Trophoblast cell (in vitro differentiated cells and primary cell): ENCODE measurements around the gene EIF4ENIF1.

Experiments
- DNase-seq, 2 donors: peaks; one replicate each; pipeline ENCODE4 v3.0.0-alpha.2; 2016
- H2AFZ ChIP-seq: 2 replicates; pipeline ENCODE4 v1.6.1; 2013; ENCODE audit warnings: low read length, moderate library complexity, mild to moderate bottlenecking; ENCODE audit not compliant: insufficient read depth, poor library complexity
- H2AK5ac ChIP-seq: 2 replicates; pipeline ENCODE4 v1.6.1; 2013; ENCODE audit warnings: mild to moderate bottlenecking, low read length
- H2BK120ac ChIP-seq: 2 replicates; pipeline ENCODE4 v1.6.1; 2013; ENCODE audit warnings: low read length, mild to moderate bottlenecking, moderate library complexity; ENCODE audit not compliant: insufficient read depth, poor library complexity
- H2BK12ac ChIP-seq: 2 replicates; pipeline ENCODE4 v1.6.1; 2013; ENCODE audit warnings: mild to moderate bottlenecking, low read length, moderate library complexity
- H2BK5ac ChIP-seq: 2 replicates; pipeline ENCODE4 v1.6.1; 2013; ENCODE audit warnings: low read length, low read depth, moderate library complexity, mild to moderate bottlenecking; ENCODE audit not compliant: poor library complexity
- H3K14ac ChIP-seq: 2 replicates; pipeline ENCODE4 v1.6.1; 2013; ENCODE audit warnings: mild to moderate bottlenecking, low read length
- H3K18ac ChIP-seq: 2 replicates; pipeline ENCODE4 v1.6.1; 2013; ENCODE audit warnings: mild to moderate bottlenecking, low read length
- H3K23ac ChIP-seq: 2 replicates; pipeline ENCODE4 v1.6.1; 2013; ENCODE audit warnings: low read length
- H3K27ac ChIP-seq: 2 replicates; pipeline ENCODE4 v1.5.1; 2013; ENCODE audit warnings: low read depth, mild to moderate bottlenecking, inconsistent platforms, low read length, moderate library complexity
- H3K27me3 ChIP-seq: 2 replicates; pipeline ENCODE4 v1.6.1; 2013; ENCODE audit warnings: inconsistent platforms, mild to moderate bottlenecking, low read length, moderate library complexity; ENCODE audit not compliant: insufficient read depth
- H3K36me3 ChIP-seq, 2 experiments: 1 replicate in 1 of 2; 2 replicates in 1 of 2; pipeline ENCODE4 v1.6.1; 2013; ENCODE audit warnings: low read length in 2 of 2, mild to moderate bottlenecking in 2 of 2, moderate library complexity in 1 of 2; ENCODE audit not compliant: insufficient read depth in 2 of 2, control insufficient read depth in 1 of 2
- H3K4ac ChIP-seq: 2 replicates; pipeline ENCODE4 v1.6.1; 2013; ENCODE audit warnings: low read depth, mild to moderate bottlenecking, low read length, moderate library complexity
- H3K4me1 ChIP-seq, 2 experiments: 1 replicate in 1 of 2; 2 replicates in 1 of 2; pipeline ENCODE4 v1.6.1; 2013; ENCODE audit warnings: low read length in 2 of 2, mild to moderate bottlenecking in 2 of 2, moderate library complexity in 1 of 2; ENCODE audit not compliant: insufficient read depth in 2 of 2, control insufficient read depth in 1 of 2
- H3K4me2 ChIP-seq: 2 replicates; pipeline ENCODE4 v1.6.1; 2013; ENCODE audit warnings: inconsistent platforms, mild to moderate bottlenecking, low read length, moderate library complexity
- H3K4me3 ChIP-seq: 2 replicates; pipeline ENCODE4 v1.5.1; 2013; ENCODE audit warnings: mild to moderate bottlenecking, low read depth, low read length, inconsistent platforms
- H3K79me1 ChIP-seq: one replicate; pipeline ENCODE4 v1.6.1; 2013; ENCODE audit warnings: low read length
- H3K79me2 ChIP-seq: 2 replicates; pipeline ENCODE4 v1.6.1; 2013; ENCODE audit warnings: low read length, mild to moderate bottlenecking; ENCODE audit not compliant: control insufficient read depth, insufficient read depth, poor library complexity
- H3K9ac ChIP-seq: 2 replicates; pipeline ENCODE4 v1.6.1; 2013; ENCODE audit warnings: mild to moderate bottlenecking, low read length
- H3K9me3 ChIP-seq: 2 replicates; pipeline ENCODE4 v1.6.1; 2013; ENCODE audit warnings: low read depth, mild to moderate bottlenecking, control low read depth, inconsistent platforms, low read length; ENCODE audit not compliant: insufficient read depth
- H4K12ac ChIP-seq: 2 replicates; pipeline ENCODE4 v1.6.1; 2013; ENCODE audit warnings: low read depth, mild to moderate bottlenecking, low read length, moderate library complexity
- H4K8ac ChIP-seq: 2 replicates; pipeline ENCODE4 v1.6.1; 2013; ENCODE audit warnings: low read depth, mild to moderate bottlenecking, low read length, moderate library complexity
- H4K91ac ChIP-seq: one replicate; pipeline ENCODE4 v1.6.1; 2013; ENCODE audit warnings: low read depth, mild to moderate bottlenecking, low read length, moderate library complexity
- WGBS: extraction: QIAGEN DNeasy Blood & Tissue Kit; methylation state at CpG from one replicate; pipeline ENCODE4 v1.1.7; 2013; ENCODE audit warnings: missing lambda C conversion rate; ENCODE audit not compliant: insufficient read length, insufficient coverage; ENCODE audit errors: extremely low coverage; 5-methylcytosine and 5-hydroxymethylcytosine counted together

The EIF4ENIF1 gene

GRCh38 chr22:31533374-31533773 is 43.7 kb upstream of the EIF4ENIF1 start:
- Histone ChIP-seq H3K4me3 (no peak overlapping the region), H2AK5ac (no peak overlapping the region), H3K79me1 (no peaks in the 10 kb centered on the region), H3K36me3 (no peaks in the 10 kb centered on the region), H3K9ac (no peak overlapping the region), H3K27ac (no peak overlapping the region), H2BK120ac (no peak overlapping the region), H2BK5ac (no peak overlapping the region), H3K14ac (no peak overlapping the region), H4K12ac (no peak overlapping the region), H3K18ac (no peak overlapping the region), H3K27me3 (no peaks in the 10 kb centered on the region), H3K79me2 (no peaks in the 10 kb centered on the region), H2BK12ac (no peak overlapping the region), H3K4me1 (no peaks in the 10 kb centered on the region), H4K91ac (no peak overlapping the region), H2AFZ (no peak overlapping the region), H3K4ac (no peak overlapping the region), H4K8ac (no peak overlapping the region), H3K23ac (no peak overlapping the region), H3K4me2 (no peak overlapping the region), H3K9me3 (no peaks in the 10 kb centered on the region)
- no peak for DNase-seq
- no CpG with 5 or more reads among the region's 5 CpGs for WGBS

GRCh38 chr22:31532060-31532459 is 42.4 kb upstream of the EIF4ENIF1 start:
- Histone ChIP-seq H3K4me3 (no peak overlapping the region), H3K4me1 (no peaks in the 10 kb centered on the region), H4K12ac (no peak overlapping the region), H3K79me1 (no peaks in the 10 kb centered on the region), H3K14ac (no peak overlapping the region), H2BK120ac (no peak overlapping the region), H2BK5ac (no peak overlapping the region), H3K23ac (no peak overlapping the region), H3K4me2 (no peak overlapping the region), H3K18ac (no peak overlapping the region), H2AK5ac (no peak overlapping the region), H4K91ac (no peak overlapping the region), H3K27ac (no peak overlapping the region), H3K4ac (no peak overlapping the region), H3K9me3 (no peaks in the 10 kb centered on the region), H3K9ac (no peak overlapping the region), H3K79me2 (no peaks in the 10 kb centered on the region), H3K36me3 (no peaks in the 10 kb centered on the region), H4K8ac (no peak overlapping the region), H2AFZ (no peak overlapping the region), H2BK12ac (no peak overlapping the region), H3K27me3 (no peaks in the 10 kb centered on the region)
- DNase-seq, result no peak
- no CpG with 5 or more reads among the region's 1 CpG for WGBS

- Histone ChIP-seq H3K36me3 (no peaks in the 10 kb centered on the region), H3K27ac (no peak overlapping the region), H2AFZ (no peak overlapping the region), H3K4me1 (no peaks in the 10 kb centered on the region), H2AK5ac (no peak overlapping the region), H3K23ac (no peak overlapping the region), H4K8ac (no peak overlapping the region), H3K18ac (no peak overlapping the region), H3K27me3 (no peaks in the 10 kb centered on the region), H2BK5ac (no peak overlapping the region), H2BK12ac (no peak overlapping the region), H3K79me1 (no peaks in the 10 kb centered on the region), H3K9ac (no peak overlapping the region), H4K91ac (no peak overlapping the region), H3K79me2 (no peaks in the 10 kb centered on the region), H2BK120ac (no peak overlapping the region), H3K9me3 (no peaks in the 10 kb centered on the region), H3K14ac (no peak overlapping the region), H3K4ac (no peak overlapping the region), H3K4me3 (no peak overlapping the region), H4K12ac (no peak overlapping the region), H3K4me2 (no peak overlapping the region)
- WGBS, result no CpG with 5 or more reads among the region's 3 CpGs
- DNase-seq, result no peak
These were observed 41.2 kb upstream of the EIF4ENIF1 start for GRCh38 chr22:31530823-31531195.

GRCh38 chr22:31526270-31526669 is 36.6 kb upstream of the EIF4ENIF1 start:
- Histone ChIP-seq H3K23ac (no peak overlapping the region), H3K4ac (no peak overlapping the region), H4K91ac (no peak overlapping the region), H2AFZ (no peak overlapping the region), H3K14ac (no peak overlapping the region), H2BK120ac (no peak overlapping the region), H3K4me3 (no peak overlapping the region), H3K79me1 (no peaks in the 10 kb centered on the region), H2AK5ac (no peak overlapping the region), H3K4me2 (no peak overlapping the region), H3K27me3 (no peaks in the 10 kb centered on the region), H4K12ac (no peak overlapping the region), H3K9ac (no peak overlapping the region), H2BK5ac (no peak overlapping the region), H3K27ac (no peak overlapping the region), H3K79me2 (no peaks in the 10 kb centered on the region), H3K9me3 (no peaks in the 10 kb centered on the region), H2BK12ac (no peak overlapping the region), H3K4me1 (no peaks in the 10 kb centered on the region), H4K8ac (no peak overlapping the region), H3K36me3 (no peaks in the 10 kb centered on the region), H3K18ac (no peak overlapping the region)
- no peak for DNase-seq
- WGBS, result no CpG with 5 or more reads among the region's 7 CpGs
